ENCODE results near the gene M1AP. TPM values are rescaled to one million over a fixed set of nuclear protein-coding genes. Genes with fewer than 3 reads are reported as not detected.
A peak's percentile ranks its signal among the peaks of the same experiment; 100 is the strongest.

The M1AP gene
- total RNA-seq, 1 donor from 2014 or later, result not detected

GRCh38 chr2:74548900-74549826 lies 99.0 kb downstream of the M1AP start:
- DNase-seq (ENCODE audit: low read depth), result peak; percentile 59

GRCh38 chr2:74548285-74548899 lies 99.7 kb downstream of the M1AP start:
- DNase-seq (ENCODE audit: low read depth), result no peak

GRCh38 chr2:74546004-74546403 lies 102.1 kb downstream of the M1AP start:
- DNase-seq (ENCODE audit: low read depth), result no peak

GRCh38 chr2:74544634-74545033 lies 103.5 kb downstream of the M1AP start:
- no peak for DNase-seq (ENCODE audit: low read depth)

GRCh38 chr2:74542978-74543377 lies 105.2 kb downstream of the M1AP start:
- DNase-seq (ENCODE audit: low read depth), result no peak

- no peak for DNase-seq (ENCODE audit: low read depth)
Observed at GRCh38 chr2:74540291-74540690, 107.8 kb downstream of the M1AP start.

GRCh38 chr2:74538881-74539339 lies 109.2 kb downstream of the M1AP start:
- DNase-seq (ENCODE audit: low read depth), result no peak

- no peak for DNase-seq (ENCODE audit: low read depth)
Observed at GRCh38 chr2:74537140-74537539, 111.0 kb downstream of the M1AP start.

- no peak for DNase-seq (ENCODE audit: low read depth)
Observed at GRCh38 chr2:74536166-74536950, 111.8 kb downstream of the M1AP start.

- DNase-seq (ENCODE audit: low read depth), result no peak
Observed at GRCh38 chr2:74535440-74535965, 112.6 kb downstream of the M1AP start.

GRCh38 chr2:74534411-74534810 lies 113.7 kb downstream of the M1AP start:
- DNase-seq (ENCODE audit: low read depth), result no peak

- no peak for DNase-seq (ENCODE audit: low read depth)
Observed at GRCh38 chr2:74533464-74533863, 114.7 kb downstream of the M1AP start.

GRCh38 chr2:74532222-74532621 lies 115.9 kb downstream of the M1AP start:
- DNase-seq (ENCODE audit: low read depth), result peak; percentile 41

- no peak for DNase-seq (ENCODE audit: low read depth)
Observed at GRCh38 chr2:74531666-74532065, 116.5 kb downstream of the M1AP start.

- peak; percentile 72 for DNase-seq (ENCODE audit: low read depth)
Observed at GRCh38 chr2:74530239-74531187, 117.6 kb downstream of the M1AP start.

GRCh38 chr2:74529357-74530238 lies 118.5 kb downstream of the M1AP start, which contains the start of the genes AUP1 and HTRA2:
TSS of gene AUP1 (minus strand) at chr2:74529706. CDS start at chr2:74529629, 77 bp downstream.
TSS of gene HTRA2 (plus strand) at chr2:74529933. CDS start at chr2:74530007, 74 bp downstream.
- peak; percentile 100 for DNase-seq (ENCODE audit: low read depth)

GRCh38 chr2:74528600-74529356 lies 119.4 kb downstream of the M1AP start:
- DNase-seq (ENCODE audit: low read depth), result no peak

- no peak for DNase-seq (ENCODE audit: low read depth)
Observed at GRCh38 chr2:74527741-74528140, 120.4 kb downstream of the M1AP start.

All from myocyte (in vitro differentiated cells).